GM18861 (cell line): ENCODE measurements around the gene ZFPM1.
"Not testable (repeated sequence)": the region's sequence is repeated elsewhere in the genome, so short reads cannot be mapped to it uniquely, and the experiment has no call there.

Experiments
- ATAC-seq: cut with Tn5 transposase; IDR thresholded peaks from one replicate; pipeline ENCODE4 v1.9.1; 2021; ENCODE audit not compliant: unreplicated experiment

Gene ZFPM1

GRCh38 chr16:88510091-88510994 is 57.3 kb downstream of the ZFPM1 start:
- no peak for ATAC-seq

DNA sequence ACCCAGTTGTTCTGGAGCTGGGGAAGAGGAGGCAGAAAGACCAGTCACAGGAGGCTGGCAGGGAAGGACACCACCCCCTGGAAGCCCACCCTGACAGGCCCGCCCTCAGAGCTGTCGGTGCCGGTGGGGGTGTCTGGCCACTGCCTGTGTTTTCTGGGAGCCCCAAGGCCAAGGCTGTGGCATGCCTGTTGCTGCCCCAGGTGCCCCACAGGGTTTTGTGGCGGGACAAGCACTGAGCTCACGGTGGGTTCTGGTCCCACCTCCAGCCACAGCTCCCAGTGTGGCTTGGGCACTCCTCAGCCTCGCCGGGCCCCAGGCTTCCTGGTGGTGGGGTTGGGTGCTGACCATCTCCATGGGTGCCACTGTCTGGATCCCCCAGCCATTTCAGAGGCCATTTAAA is 58.0 kb downstream of the ZFPM1 start:
- no peak for ATAC-seq

DNA sequence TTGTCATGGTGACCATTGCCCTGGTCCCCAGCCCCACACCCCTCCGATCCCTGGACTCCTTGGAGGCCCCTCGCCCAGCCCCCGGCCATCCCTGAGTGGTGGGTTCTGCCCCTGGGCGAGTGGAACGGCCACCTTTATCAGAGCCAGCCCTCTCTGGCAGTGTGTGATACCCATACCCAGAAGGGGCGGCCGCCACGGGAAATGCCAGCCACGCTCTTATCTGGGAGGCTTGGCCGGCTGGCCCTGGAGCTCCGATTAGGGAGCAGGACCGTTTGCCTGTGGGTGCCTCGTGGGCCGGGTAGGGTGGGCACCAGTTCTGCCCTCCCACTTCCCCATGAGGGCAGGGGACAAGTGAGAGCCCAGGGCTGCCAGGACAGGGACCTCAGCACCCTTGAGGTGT is 58.8 kb downstream of the ZFPM1 start:
- ATAC-seq, result no peak

DNA sequence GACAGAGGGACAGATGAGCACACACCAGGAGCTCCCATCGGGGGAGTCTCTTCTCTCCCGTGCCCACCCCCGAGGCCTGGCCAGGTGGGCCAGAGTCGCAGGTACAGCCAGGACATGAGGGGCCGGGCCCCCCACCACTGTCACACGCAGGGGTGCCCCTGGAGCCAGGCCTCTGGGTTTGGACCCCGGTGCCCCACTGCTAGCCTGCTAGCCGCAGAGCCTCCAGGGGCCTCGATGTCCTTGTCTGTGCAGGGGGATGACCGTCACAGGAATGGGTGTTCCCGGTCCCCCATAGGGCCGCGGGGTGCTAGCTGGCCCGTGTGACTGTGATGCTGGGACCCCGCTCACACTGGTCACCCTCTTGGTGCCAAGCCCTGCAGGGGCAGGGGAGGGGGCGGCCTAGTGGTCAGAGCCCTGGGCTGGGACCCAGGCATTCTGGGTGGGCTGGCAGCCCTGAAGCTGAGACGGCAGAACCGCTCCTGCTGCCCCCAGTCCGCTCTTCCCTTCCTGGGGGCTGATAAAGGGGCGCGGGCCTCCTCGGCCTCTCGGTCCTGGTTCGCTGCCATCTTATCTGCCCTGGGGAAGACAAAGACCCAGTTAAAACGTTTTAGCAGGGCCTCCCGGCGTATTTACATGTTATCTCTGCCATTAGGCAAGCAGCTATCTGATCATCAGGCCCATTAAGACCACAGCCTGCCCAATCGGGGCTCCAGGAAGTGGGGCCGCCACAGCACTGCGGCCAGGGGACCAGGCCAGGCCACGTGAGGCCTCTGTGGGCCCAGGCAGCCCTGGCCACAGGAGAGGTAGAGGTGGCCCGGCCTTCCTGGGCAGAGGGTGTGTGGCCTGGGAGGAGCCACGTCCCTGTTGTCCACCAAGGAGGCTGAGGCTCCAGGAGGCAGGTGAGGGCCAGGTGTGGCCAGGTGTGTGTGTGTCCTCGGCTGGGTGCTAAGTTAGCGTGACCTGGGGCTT is 59.9 kb downstream of the ZFPM1 start:
- no peak for ATAC-seq

- no peak for ATAC-seq
Observed at GRCh38 chr16:88514070-88514469, 61.0 kb downstream of the ZFPM1 start.

- no peak for ATAC-seq
Observed at GRCh38 chr16:88514526-88515232, 61.6 kb downstream of the ZFPM1 start.

GRCh38 chr16:88515371-88515770 is 62.3 kb downstream of the ZFPM1 start:
- ATAC-seq, result no peak

DNA sequence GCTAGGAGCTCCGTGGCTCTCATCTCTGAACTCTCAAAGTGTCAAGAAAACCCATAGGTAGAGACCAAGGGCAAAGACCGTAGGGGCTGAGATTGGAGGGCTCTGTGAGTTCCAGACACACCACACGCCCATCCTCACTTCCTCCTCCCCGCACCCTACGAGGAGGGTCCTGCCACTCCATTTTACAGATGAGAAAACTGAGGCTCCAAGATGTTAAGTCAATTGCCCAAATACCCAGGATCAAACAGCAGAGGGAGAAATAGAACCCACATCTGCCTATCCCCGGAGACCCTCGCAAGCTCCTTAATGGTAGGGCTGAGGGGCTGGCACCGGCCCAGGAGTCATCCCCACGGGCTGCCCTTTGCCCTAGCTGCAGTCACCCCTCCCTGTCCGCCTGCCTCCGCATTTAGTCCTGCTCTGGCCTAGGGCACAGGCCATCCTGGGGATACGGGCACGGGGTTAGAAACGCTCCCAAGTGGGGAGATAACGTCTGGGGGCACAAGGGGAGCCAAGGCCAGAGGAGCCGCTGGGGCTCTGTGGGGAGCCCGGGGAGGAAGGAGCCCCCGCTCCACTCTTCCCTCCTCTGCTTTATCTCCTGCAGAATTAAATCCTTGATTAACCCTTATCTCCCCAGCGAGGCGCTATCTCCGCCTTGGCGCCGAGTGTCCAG is 63.0 kb downstream of the ZFPM1 start:
- no peak for ATAC-seq

GRCh38 chr16:88516601-88517061 is 63.6 kb downstream of the ZFPM1 start:
- ATAC-seq, result no peak

DNA sequence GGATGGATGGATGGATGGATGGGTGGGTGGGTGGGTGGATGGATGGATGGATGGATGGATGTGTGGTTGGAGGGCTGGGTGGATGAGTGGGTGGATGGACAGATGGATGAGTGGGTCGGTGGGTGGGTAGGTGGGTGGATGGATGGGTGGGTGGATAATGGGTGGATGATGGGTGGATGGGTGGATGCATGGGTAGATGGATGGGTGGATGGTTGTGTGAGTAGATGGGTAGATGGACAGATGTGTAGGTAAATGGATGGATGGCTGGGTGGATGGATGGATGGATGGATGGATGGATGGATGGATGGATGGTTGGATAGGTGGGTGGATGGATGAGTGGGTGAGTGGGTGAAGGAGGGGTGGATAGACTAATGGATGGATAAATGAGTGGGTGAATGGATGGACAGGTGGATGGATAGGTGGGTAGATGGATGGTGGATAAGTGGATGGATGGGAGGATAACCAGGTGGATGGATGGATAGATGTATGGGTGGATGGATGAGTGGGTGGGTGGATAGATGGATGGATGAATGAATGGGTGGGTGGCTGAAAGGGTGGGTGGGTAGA is 64.2 kb downstream of the ZFPM1 start:
- ATAC-seq, result not testable (repeated sequence)

DNA sequence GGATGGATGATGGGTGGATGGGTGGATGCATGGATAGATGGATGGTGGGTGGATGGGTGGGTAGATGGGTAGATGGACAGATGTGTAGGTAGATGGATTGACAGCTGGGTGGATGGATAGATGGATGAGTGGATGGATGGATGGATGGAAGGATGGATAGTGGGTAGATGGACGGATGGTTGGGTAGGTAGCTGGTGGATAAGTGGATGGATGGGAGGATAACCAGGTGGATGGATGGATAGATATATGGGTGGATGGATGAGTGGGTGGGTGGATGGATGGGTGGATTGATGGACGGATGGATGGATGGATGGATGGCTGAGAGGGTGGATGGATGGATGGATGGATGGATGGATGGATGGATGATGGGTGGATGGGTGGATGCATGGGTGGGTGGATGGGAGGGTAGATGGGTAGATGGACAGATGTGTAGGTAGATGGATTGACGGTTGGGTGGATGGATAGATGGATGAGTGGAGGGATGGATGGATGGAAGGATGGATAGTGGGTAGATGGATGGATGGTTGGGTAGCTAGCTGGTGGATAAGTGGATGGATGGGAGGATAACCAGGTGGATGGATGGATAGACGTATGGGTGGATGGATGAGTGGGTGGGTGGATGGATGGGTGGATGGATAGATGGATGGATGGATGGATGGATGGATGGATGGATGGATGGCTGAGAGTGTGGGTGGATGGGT is 65.5 kb downstream of the ZFPM1 start:
- ATAC-seq, result not testable (repeated sequence)

DNA sequence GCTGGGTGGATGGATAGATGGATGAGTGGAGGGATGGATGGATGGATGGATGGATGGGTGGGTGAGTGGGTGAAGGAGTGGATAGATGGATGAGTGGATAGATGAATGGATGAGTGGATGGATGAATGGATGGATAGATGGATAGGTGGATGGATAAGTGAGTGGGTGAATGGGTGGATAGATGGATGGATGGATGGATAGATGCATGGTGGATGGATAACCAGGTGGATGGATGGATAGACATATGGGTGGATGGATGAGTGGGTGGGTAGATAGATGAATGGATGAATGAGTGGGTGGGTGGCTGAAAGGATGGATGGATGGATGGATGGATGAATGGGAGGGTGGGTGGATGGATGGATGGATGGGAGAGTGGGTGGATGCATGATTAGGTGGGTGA is 66.2 kb downstream of the ZFPM1 start:
- ATAC-seq, result no peak

GRCh38 chr16:88519938-88520653 is 67.0 kb downstream of the ZFPM1 start:
- no peak for ATAC-seq

DNA sequence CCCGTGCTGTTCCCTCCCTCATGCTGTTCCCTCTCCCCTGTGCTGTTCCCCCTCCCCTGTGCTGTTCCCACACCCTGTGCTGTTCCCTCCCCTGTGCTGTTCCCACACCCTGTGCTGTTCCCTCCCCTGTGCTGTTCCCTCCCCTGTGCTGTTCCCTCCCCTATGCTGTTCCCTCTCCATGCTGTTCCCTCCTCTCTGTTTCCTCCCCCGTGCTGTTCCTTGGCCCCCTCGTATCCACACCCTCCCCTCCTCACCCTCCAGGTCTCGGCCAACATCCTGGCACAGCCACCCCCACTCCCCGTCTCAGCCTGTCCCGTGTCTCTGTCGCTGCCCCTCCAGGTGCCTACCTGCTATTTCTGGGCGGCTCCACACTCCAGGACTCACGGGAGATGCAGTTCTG is 68.6 kb downstream of the ZFPM1 start:
- no peak for ATAC-seq

DNA sequence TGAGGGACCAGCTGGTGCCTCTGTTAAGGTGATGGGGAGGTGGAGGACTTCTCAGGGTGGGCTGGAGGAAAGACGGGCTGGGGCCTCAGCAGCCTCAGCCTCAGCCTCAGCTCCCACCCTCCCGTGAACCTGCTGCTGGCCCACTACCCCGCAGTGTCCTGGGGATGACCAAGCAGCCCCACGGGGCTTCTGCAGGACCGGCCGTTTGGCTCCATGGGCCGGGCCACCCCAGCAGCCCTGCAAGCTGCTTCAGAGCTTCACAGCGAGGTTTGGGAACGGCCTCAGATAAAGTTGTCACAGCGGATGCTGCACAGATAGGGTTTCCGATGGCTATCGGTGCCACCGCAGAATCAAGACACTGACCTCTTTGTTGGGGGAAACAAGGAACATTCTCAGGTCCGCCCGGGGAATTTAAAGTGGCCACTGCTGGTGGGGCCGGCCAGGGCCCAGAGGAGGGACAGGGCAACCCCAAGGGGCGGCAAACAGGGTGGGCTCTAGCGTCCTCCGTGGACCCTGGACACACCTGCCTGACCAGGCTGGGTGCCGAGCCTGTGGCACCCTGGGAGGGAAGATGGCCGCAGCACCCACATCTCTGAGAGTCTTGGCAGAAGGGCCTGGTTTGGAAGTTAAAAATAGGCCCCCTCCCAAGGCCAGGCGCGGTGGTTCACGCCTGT is 69.3 kb downstream of the ZFPM1 start:
- no peak for ATAC-seq

DNA sequence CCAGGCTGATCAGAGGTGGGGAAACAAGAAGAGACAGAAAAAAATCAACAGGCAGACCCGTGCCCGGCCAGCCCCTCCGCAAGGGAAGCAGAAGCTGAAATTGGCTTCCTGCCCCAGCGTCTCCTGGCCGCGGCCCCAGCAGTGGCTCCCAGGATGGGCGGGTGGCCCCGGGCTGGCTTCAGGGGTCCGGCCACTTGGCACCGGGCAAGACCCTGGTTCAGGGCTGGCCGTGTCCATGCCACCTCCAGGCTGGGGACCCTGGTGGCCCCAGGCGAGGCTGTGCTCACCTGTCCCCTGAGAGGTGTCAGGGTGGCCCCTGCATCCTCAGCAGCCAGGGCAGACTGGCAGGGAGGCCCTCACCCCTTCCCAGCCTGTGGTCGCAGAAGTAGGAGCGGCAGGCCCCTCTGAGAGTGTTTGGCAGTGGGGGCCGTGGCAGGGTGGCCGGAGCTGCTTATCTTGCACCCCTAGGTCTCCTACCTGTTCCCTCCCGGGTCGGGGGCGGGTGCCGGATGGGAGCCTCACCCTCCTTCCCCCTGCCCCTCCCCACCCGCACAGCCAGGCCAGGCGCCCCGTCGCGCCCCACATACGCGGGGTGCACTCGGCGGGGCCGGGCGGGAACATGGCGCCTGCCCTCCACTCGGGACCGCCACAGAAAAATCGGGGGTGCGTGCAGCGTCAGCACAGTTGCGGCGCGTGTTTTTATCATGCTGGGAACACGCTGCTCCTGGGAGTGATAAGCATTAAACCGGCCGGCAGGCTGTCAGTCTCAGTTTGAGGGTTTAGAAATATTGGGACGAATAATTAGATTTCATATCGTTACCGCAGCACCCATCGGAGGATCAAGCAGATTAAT is 70.5 kb downstream of the ZFPM1 start:
- no peak for ATAC-seq

DNA sequence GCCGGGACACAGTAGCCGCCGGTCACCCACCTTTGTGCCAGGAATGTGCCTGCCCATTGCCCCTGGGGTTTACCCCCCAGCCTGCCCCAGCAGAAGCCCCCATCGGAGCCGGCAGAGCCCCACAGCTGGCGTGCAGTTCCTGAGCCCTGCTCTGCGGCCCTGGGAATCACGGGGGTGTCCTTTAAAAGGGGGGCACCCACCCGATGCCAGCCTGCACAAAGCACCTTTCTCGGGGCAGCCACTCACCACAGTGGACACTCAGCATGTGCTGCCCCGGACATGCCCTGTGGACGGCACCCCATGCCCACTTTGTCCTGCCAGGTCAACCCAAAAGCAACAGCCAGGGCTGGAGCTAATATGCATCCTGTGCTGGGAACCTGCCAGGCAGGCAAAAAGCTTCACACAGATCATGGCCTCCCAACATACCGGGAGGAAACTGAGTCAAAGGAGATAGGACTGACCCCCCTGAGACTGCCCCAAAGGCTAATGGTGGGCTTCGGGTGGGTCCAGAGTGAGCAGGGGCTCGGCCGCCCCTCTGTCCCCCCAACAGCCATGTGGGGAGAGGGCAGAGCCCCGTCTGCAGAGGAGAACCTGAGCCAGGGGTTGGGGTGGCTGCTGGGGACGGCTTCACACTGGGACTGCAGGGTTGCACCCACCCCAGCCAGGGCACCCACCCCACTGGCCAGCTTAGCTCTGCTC is 71.3 kb downstream of the ZFPM1 start:
- ATAC-seq, result no peak
